Measurements from ENCODE around the gene PIGS.

PIGS gene

GRCh38 chr17:28573040-28573380 lies 1.7 kb upstream of the PIGS start:
- no peak for TF ChIP-seq CTCF (IDR thresholded peaks at IDR 0.05)
- no peak overlapping the region for H3K27ac Mint-ChIP-seq
- H3K36me3 Mint-ChIP-seq (ENCODE audit: low read depth), result peaks cover 45% of the 10 kb centered on the region
- no peak for DNase-seq
- no peak overlapping the region for H3K4me3 Mint-ChIP-seq
- no peaks in the 10 kb centered on the region for H3K9me3 Mint-ChIP-seq
- H3K27me3 Mint-ChIP-seq (ENCODE audit: low read depth, poor library complexity), result peaks cover 12% of the 10 kb centered on the region
- peaks cover 40% of the 10 kb centered on the region for H3K4me1 Mint-ChIP-seq

GRCh38 chr17:28572259-28573039 lies 1.1 kb upstream of the PIGS start:
- Mint-ChIP-seq H3K4me3 (peak overlapping the region; percentile 97), H3K36me3 (ENCODE audit: low read depth) (peaks cover 45% of the 10 kb centered on the region), H3K27ac (peak overlapping the region; percentile 36), H3K27me3 (ENCODE audit: low read depth, poor library complexity) (peaks cover 12% of the 10 kb centered on the region), H3K9me3 (no peaks in the 10 kb centered on the region), H3K4me1 (peaks cover 40% of the 10 kb centered on the region)
- no peak for TF ChIP-seq CTCF (IDR thresholded peaks at IDR 0.05)
- DNase-seq, result no peak

GRCh38 chr17:28570716-28571360 lies 486 bp downstream of the PIGS start:
- TF ChIP-seq CTCF (IDR thresholded peaks at IDR 0.05), result no peak
- no peak overlapping the region for H3K27ac Mint-ChIP-seq
- H3K4me3 Mint-ChIP-seq, result peak overlapping the region; percentile 97
- H3K4me1 Mint-ChIP-seq, result peaks cover 28% of the 10 kb centered on the region
- no peaks in the 10 kb centered on the region for H3K9me3 Mint-ChIP-seq
- peaks cover 12% of the 10 kb centered on the region for H3K27me3 Mint-ChIP-seq (ENCODE audit: low read depth, poor library complexity)
- peak; percentile 46 for DNase-seq
- H3K36me3 Mint-ChIP-seq (ENCODE audit: low read depth), result peaks cover 44% of the 10 kb centered on the region

GRCh38 chr17:28569446-28569845 lies 1.9 kb downstream of the PIGS start:
- H3K27ac Mint-ChIP-seq, result no peak overlapping the region
- no peak for TF ChIP-seq CTCF (IDR thresholded peaks at IDR 0.05)
- H3K9me3 Mint-ChIP-seq, result no peaks in the 10 kb centered on the region
- DNase-seq, result no peak
- peaks cover 12% of the 10 kb centered on the region for H3K27me3 Mint-ChIP-seq (ENCODE audit: low read depth, poor library complexity)
- H3K36me3 Mint-ChIP-seq (ENCODE audit: low read depth), result peaks cover 36% of the 10 kb centered on the region
- H3K4me3 Mint-ChIP-seq, result peak overlapping the region; percentile 97
- peaks cover 26% of the 10 kb centered on the region for H3K4me1 Mint-ChIP-seq

GRCh38 chr17:28567604-28568003 lies 3.7 kb downstream of the PIGS start:
- Mint-ChIP-seq H3K36me3 (ENCODE audit: low read depth) (peaks cover 34% of the 10 kb centered on the region), H3K4me1 (peaks cover 26% of the 10 kb centered on the region), H3K9me3 (no peaks in the 10 kb centered on the region), H3K27ac (peak overlapping the region; percentile 39), H3K27me3 (ENCODE audit: low read depth, poor library complexity) (peaks cover 4% of the 10 kb centered on the region), H3K4me3 (no peak overlapping the region)
- no peak for DNase-seq
- no peak for TF ChIP-seq CTCF (IDR thresholded peaks at IDR 0.05)

- Mint-ChIP-seq H3K36me3 (ENCODE audit: low read depth) (peaks cover 47% of the 10 kb centered on the region), H3K4me3 (no peak overlapping the region)
- no peak for TF ChIP-seq CTCF (IDR thresholded peaks at IDR 0.05)
Observed at GRCh38 chr17:28563475-28563874, 7.8 kb downstream of the PIGS start.

More at GRCh38 chr17:28563475-28563874, 7.8 kb downstream of the PIGS start:
- Mint-ChIP-seq H3K27ac (no peak overlapping the region), H3K9me3 (no peaks in the 10 kb centered on the region), H3K4me1 (no peaks in the 10 kb centered on the region), H3K27me3 (ENCODE audit: low read depth, poor library complexity) (no peaks in the 10 kb centered on the region)
- DNase-seq, result no peak
